GM21576 (cell line): Measurements from ENCODE around the gene SLC34A3.
A peak's percentile ranks its signal among the peaks of the same experiment; 100 is the strongest.
"Not testable (repeated sequence)": the region's sequence is repeated elsewhere in the genome, so short reads cannot be mapped to it uniquely, and the experiment has no call there.

Source experiments
- ATAC-seq: cut with Tn5 transposase; IDR thresholded peaks from one replicate; pipeline ENCODE4 v1.9.1; 2021; ENCODE audit warnings: mild to moderate bottlenecking, moderate library complexity; ENCODE audit not compliant: unreplicated experiment

The SLC34A3 gene

DNA sequence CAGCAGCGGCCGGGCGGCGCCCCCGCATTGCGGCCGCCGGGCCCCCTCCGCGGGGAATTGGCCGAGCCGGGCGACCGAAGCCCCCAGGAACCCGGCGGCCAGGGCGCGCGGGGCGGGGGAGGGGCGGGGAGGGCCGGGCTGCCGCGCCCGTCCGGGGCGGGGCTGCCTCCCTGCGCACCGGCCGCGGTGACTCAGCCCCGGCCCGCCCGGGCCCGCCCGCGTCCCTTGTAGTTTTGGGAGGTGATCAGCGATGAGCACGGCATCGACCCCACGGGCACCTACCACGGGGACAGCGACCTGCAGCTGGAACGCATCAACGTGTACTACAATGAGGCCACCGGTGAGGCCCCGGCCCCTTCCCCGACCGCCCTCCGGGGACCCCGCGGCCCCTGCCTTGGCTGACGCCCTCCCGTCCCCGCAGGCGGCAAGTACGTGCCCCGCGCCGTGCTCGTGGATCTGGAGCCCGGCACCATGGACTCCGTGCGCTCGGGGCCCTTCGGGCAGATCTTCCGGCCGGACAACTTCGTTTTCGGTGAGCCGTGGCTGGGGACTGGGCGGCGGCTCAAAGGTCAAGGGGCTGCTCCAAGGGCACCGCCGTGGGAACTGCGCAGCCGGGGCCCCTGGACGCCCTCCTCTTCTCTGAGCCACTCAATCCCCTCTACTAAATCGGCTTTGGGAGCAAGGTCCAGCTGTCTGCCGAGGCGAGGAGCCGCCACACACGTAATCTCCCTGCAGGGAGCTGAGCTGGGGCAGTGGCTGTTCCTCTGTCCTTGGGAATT, 11.0 kb downstream of the SLC34A3 start:
- peak; percentile 9 for ATAC-seq

- no peak for ATAC-seq
These were observed 11.8 kb downstream of the SLC34A3 start for GRCh38 chr9:137242269-137243203.

DNA sequence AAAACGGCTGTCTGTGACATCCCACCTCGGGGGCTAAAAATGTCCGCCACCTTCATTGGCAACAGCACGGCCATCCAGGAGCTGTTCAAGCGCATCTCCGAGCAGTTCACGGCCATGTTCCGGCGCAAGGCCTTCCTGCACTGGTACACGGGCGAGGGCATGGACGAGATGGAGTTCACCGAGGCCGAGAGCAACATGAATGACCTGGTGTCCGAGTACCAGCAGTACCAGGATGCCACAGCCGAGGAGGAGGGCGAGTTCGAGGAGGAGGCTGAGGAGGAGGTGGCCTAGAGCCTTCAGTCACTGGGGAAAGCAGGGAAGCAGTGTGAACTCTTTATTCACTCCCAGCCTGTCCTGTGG, 12.5 kb downstream of the SLC34A3 start:
- not testable (repeated sequence) for ATAC-seq

- ATAC-seq: no peak
These were observed 13.2 kb downstream of the SLC34A3 start for GRCh38 chr9:137243626-137244485.

DNA sequence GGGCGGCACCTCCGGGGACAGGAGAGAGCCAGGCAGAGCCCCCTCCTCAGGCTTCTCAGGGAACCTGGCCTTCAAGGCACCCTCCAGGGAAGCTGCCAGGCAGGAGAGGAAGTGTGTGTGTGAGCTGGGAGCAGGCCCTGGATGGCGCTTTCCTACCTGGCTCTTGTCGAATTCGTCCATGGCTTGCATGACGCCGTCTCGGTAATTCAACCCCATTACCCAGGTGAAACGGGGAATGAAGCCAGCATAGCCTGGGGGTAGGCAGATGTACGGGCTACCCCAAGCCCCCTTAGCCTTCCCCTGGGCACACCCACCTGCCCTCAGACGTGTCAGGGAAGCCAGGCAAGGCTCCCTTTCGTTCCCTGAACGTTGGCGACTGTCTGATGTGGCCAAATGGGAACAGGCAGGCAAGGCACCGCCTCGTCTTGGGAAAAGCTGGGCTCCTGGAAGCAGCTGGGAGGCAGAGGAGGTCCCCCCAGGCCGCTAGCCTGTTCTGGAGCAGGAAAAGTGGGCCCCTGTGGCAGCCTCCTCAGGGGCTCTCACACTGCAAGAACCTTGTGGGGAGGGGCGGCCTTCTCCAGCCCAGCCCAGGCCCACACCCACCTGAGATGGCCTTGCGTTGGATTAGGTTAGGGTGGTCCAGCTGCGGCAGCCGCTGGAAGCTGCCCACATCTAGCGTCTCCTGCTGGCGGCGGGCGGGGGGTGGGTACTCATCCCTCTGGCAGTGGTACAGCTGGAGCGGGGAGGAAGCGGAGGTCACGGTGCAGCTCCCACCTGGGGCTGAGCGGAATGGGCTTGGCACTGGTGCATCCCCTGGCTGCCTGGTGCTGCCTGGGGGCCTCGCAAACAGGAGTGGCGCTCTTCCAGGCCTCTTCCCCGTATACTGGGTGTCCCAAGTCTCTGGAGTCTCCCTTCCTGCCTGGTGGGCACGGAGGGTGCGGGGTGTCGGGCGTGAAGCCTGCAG, 14.1 kb downstream of the SLC34A3 start:
- ATAC-seq: no peak

DNA sequence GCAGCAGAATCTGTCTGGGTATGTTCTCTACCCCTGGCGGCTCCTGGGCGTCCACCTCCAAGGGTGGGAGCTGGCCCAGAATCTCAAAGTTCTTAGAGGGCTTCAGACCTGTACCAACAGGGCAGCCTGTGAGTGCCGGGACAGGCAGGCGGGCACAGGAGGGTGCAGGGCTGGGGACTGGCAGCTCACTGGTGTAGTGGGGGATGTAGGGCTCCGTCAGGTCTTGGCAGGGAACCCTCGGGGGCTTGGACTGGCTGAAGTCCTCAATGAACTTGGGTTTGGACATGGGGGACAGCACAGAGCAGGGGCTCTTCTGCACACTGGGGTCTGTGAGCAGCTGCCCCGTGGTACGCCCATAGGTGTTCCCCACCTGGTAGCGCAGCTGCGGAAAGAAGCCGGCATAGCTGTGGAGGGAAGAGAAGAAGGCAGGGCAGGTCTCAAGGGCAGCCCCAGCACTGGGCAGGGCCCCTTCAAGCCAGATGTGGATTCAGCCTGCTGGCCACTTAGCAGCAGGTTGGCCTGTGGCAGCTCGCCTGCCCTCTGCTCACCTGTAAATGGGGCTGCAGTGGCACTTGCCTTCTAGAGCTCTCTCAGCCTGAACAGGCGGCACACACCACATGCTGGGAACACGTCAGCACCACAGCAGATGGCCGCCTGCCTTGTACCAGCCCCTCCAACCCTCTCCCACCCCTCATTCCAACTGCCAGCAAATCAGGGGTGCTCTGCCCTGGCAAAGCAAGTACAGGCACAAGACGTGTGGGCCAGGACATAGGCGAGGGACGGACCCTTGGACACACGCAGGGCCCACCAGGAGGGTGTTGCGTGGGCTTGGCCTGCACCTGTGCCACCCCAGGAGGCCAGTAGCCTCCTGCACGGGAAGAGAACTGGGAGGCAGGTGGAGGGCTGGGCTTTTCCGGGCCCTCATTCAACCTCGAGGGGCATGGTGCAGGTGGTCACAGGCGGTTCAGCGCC, 15.0 kb downstream of the SLC34A3 start:
- ATAC-seq: no peak

- no peak for ATAC-seq
These were observed 16.6 kb downstream of the SLC34A3 start for GRCh38 chr9:137247135-137247915.

GRCh38 chr9:137247916-137248175, 17.1 kb downstream of the SLC34A3 start:
- ATAC-seq: no peak

- no peak for ATAC-seq
These were observed 19.9 kb downstream of the SLC34A3 start for GRCh38 chr9:137250329-137251193.

DNA sequence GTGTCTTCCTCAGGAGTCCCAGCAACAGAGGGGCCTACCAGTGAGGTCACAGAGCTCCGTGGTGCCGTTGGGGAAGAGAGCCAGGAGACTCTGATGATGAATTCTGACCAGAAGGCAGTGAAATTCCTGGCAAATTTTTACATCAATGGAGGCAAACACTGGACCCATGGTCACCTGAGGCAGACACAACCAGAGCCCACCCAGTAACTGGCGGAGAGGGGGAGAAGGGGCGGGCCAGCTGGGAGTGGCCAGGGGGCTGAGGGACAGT, 20.4 kb downstream of the SLC34A3 start, which contains the start of gene STPG3:
STPG3 (plus strand) TSS at position 93 of the 268 bp plus-strand sequence; CDS start at position 94, 1 bp downstream.
- ATAC-seq: no peak

GRCh38 chr9:137251490-137252268, 21.0 kb downstream of the SLC34A3 start:
- no peak for ATAC-seq

GRCh38 chr9:137252555-137253506, 22.1 kb downstream of the SLC34A3 start:
- no peak for ATAC-seq

GRCh38 chr9:137253717-137254623, 23.3 kb downstream of the SLC34A3 start:
- no peak for ATAC-seq

DNA sequence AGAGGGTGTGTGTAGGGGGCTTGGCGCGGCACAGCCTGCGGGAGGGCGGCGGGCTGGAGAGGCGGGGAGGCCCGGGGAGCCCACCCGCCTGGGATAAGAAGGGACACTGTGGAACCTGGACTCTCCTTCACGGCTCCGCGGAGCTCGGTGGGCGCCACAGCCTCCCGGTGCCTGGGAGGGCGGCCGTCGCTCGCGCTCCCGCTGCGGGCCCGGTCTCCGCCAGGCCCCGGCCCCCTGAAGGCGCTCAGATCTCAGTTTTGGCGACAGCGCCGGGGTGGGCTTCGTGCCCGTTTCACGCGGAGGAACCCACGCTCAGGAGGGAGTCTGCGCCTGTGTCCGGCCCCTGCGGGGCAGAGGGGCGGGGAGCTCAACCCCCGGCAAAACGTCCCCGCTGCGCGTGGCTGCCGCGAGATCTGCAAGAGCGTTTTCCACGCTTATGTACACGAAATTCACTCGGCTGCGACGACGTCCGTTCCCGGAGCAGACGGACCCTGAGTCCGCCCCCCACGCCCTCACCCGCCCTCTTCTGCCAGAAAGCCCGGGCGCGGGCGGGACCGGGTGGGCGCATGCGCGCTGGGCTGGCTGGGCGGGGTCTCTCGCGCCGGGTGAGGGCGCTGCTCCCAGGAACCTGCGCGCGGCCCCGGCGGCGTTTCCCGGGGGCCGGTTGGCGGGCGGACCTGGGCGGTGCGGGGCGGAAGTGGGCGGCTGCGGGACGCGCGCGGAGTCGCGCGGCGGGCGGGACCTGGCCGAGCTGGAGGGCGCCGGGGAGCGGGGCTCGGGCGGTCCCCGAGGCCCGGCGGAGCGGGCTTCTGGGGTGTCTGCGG, 24.1 kb downstream of the SLC34A3 start, which contains the start of gene NELFB:
NELFB (plus strand) TSS at position 704 of the 824 bp plus-strand sequence.
- ATAC-seq: peak; percentile 65
